ENCODE data around the gene LYSMD3.

GRCh38 chr5:90565491-90565890, 36.1 kb upstream of the LYSMD3 start:
- no peak for TF ChIP-seq POLR2AphosphoS5 (IDR thresholded peaks at IDR 0.05)
- no peak for TF ChIP-seq POLR2A (IDR thresholded peaks at IDR 0.05)

Data from prostate gland (tissue), 1 donor.